Measurements from ENCODE around the gene TRIM51.

- no peak for TF ChIP-seq CTCF (IDR thresholded peaks at IDR 0.05)
- no peak for TF ChIP-seq POLR2AphosphoS5 (IDR thresholded peaks at IDR 0.05)
- no peak for TF ChIP-seq POLR2A (IDR thresholded peaks at IDR 0.05)
- TF ChIP-seq EP300 (IDR thresholded peaks at IDR 0.05), result no peak
Observed at GRCh38 chr11:55854704-55855103, 28.4 kb upstream of the TRIM51 start.

All from gastroesophageal sphincter (tissue), 3 donors.